Measurements from ENCODE around the gene PTPRN.

The PTPRN gene

GRCh38 chr2:219286436-219287115 lies 22.6 kb downstream of the PTPRN start:
- DNase-seq: no peak

DNA sequence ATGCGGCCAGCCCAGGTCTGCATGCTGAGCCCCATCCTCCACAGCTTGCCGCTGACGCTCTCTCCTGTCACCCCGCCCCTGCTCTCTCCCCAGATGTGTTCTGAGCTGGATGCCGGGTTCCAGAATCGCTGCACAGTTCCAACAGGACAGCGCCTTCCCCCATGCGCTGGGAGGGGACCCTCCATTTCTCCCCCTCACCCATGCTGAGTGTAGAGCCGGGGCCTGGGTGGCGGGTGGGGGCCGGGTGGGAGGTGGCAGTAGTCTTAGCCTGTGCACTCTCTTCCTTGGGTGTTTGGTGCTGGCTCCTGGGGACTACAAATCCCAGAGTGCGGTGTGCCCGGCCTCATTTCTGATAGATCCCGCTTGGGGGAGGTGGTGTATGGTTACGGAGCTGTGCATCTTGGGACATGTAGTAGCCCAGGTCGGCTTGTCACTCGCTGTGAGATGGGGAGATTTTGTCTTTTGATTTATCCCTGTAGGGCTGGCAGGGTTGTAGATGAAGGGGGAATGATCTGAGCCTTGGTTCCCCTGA lies 23.2 kb downstream of the PTPRN start:
- DNase-seq: no peak

DNA sequence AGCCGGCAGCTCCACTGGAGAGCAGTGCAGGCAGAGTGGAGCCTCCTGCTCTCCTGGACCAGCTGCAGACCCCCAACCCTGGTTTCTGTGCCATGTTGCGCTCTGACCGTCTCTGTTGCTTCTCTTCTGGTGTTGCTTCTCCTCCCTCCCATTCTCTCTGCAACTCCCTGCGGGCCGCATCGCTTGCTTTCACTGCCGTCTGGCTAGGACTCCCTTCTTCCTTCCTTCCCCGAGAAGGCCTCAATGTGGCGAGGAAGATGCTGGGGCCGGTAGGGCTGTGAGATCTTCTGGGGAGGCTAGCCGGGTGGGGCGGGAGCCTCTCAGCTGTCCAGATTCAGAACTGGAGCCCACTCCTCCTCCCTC lies 23.8 kb downstream of the PTPRN start:
- no peak for DNase-seq

GRCh38 chr2:219284501-219285372 lies 24.5 kb downstream of the PTPRN start:
- no peak for DNase-seq

DNA sequence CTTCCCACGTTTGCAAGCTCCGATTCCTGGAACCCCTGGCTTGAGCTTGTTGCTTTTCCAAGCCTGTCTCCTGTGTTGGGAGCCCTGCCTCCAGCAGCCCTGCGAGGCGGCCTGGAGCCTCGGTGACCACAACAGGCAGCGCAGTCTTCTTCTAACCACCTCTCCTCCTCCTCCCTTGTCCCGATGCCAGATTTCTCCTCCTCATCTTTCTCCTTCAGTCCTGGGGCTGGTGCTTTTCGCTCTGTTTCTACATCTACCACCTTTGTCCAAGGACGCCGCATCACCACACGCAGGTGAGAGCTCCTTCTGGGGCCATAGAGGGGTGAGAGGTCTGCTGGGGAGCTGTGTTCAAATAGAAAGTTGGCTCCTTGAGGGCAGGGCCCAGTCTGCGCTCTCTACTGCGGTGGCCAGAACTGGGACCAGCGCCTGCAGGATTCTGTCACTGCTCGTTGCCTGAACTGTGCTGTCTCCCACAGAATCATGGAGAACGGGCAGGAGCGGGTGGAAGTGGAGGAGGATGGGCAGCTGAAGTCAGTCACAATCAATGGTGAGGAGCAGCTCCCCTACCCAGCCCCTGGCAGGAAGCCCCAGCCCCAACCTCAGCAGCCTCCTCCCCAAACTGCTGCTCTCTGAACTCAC lies 26.1 kb downstream of the PTPRN start:
- no peak for DNase-seq

- no peak for DNase-seq
These were observed 26.8 kb downstream of the PTPRN start for GRCh38 chr2:219282375-219282774.

DNA sequence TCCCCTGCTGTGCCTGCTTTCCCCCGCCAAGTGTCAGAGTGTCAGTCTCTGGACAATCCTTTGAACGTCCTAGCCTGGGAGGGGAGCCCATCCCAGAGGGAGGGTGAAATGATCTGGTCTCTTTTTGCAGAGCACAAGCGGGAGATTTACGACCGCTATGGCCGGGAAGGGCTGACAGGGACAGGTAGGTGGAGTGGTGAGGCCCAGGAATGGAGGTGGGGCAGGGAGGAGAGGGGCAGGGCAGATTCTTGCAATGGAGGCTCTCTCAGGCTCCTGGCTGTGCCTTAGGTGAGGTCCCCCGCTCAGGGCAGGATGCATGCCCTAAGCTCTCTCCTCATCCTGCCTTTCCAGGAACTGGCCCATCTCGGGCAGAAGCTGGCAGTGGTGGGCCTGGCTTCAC lies 27.6 kb downstream of the PTPRN start:
- no peak for DNase-seq

DNA sequence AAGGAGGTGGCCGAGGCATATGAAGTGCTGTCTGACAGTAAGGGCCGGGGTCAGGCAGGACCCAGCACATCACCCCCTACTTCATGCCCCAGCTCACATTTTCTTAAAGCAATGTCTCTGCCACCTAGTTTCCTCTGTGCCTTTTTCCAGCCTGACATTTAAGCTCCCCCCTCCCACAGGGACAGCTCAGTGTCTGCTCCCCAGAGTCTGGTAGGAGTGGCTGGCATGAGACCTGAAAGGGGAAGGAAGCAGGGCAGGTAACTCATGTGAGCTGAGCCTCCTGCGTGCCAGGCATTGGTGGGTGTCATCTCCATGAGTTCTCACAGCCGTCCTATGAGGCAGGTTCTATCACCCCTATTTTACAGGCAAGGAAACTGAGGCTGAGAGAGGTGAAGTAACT lies 28.6 kb downstream of the PTPRN start:
- DNase-seq: no peak

GRCh38 chr2:219279916-219280516 lies 29.2 kb downstream of the PTPRN start:
- no peak for DNase-seq

DNA sequence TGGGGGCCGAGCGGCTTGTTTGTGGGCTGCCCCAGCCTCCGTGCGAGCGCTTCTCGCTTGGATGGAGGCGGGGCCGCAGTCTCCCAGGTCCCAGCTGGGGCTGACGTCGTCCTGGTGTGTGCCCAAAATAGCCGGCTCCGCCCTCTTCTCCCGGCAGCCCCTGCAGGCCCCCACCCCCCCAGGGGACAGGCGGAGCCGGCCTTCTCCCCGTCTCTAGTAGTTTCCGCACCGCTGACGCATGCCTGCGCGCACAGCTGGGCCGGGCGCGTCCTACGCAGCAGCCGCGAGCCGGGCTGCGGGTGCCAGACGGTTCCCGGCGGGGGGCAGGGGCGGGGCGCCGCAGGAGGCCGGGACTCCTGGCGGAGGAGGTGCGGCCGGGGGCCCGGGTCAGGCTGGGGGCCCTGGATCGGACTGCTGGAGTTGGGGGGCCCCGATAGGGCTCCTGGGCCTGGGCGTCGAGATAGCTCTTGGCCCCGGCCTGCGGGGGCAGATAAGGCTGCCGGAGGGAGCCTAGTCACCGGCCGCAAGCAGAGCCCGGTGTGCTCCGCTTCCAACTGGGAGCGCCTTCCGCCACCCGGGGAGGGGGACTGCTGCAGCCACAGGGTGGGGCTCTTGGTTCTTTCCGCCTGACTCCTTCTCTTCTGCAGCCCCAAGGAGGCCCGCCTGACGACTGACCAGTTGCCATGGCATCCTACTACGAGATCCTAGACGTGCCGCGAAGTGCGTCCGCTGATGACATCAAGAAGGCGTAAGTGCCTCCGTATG lies 29.9 kb downstream of the PTPRN start, which contains the start of gene DNAJB2:
DNAJB2 (plus strand) TSS at position 216 of the 765 bp plus-strand sequence; CDS start at position 684, 468 bp downstream.
- peak; percentile 98 to 99 for DNase-seq

DNA sequence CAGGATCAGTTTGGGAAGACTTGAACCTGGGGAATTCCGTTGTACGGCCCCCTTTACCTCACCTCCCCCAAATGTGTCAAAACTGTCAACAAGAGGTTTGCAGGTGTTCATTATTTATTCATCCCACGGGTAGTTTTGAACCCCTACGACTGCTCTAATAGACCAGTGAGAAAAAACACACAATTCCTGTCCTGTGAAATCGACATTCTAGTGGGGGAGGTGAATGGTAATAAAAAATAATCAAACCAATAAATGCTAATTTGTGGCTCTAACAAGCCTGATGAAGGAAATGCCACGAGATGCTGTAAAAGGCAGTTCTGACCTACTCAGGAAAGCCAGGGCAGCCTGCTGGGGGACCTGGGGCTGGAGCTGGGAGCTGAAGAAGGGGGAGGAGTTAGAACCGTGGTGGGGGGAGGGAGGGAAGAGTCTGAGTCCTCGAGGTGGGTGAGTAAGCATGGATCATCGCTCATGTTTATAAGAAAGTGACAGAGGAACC lies 30.5 kb downstream of the PTPRN start:
- no peak for DNase-seq

DNA sequence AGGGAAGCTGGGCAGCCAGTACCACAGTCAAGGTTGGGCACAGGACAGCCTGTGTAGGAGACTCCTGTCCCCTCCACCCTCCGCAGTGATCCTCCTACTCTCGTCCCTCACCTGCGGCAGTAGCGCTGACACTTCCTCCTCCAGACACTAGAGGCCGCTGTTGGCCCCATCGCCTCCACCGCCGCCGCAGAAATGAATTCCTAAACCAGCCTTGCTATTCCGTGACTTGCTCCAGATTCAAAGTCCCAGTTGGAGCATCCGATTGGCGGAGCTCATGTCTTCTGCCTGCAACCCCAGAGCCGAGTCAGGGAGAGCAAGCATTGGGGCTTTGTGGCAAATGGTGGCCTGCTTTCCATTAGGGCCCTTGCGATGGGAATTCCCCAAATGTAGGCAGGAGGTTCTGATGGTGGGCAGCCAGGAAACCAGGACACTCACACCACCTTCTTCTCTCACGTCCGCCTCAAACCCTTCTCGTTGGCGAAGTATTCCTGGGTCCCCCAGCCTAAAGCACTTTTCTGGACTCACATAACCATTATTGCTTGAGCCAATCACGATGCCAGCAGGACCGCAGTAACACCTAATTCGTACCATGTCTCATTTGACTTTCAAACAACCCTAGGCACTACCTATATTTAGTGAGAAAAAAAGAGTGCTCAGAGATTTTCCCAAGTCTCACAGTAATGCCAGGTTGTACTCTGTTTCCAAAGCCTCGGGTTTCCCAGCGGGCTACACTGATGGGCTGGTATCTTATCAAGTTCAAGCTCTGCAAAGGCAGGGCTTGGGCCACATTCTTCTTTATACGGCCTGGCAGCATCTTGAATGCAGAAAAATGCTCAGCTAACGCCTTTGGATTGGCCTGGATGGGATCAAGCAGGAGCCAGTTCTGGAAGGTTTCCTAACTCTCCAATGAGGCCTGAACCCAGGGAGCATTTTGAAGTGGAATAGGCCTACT lies 31.2 kb downstream of the PTPRN start:
- DNase-seq: peak; percentile 42 to 80

DNA sequence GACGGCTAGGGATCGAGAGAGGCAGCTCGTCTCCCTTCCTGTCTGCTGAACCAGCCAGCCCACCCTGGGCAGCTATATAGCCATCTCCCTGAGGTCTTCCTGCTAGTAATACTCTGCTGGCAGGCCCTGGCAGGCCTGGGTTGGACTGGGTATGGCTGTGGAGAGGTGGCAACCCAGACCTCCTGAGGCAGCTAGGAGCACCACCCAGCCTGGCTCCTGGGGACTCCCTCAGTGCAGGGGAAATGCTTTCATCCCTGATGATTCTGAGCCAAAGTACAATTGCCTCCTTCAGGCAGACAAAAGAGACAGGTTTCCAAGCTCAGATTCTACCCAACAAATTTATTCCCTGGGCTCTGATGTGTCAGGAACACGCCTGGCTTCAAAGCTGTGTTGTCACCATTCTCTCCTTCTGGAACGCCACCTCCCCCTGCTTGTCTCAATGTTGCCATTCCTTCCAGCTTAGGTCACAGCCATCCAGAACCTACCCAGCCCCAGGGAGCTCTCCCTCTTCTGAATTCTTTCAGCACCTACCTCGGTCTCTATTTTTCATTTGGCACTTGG lies 34.8 kb downstream of the PTPRN start:
- no peak for DNase-seq

- DNase-seq: no peak
These were observed 35.3 kb downstream of the PTPRN start for GRCh38 chr2:219273937-219274336.

DNA sequence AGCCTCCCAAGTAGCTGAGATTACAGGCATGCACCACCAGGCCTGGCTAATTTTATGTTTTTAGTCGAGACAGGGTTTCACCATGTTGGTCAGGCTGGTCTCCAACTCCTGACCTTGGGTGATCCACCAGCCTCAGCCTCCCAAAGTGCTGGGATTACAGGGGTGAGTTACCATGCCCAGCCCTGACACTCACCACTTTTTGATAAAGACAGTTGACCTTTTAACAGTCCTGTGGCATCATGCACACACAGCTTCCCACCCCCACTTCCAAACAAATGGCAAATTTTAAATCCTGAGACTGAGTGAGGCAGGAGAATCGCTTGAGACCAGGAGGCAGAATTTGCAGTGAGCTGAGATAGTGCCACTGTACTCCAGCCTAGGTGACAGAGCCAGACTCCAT lies 36.2 kb downstream of the PTPRN start:
- no peak for DNase-seq

GRCh38 chr2:219272356-219272755 lies 36.8 kb downstream of the PTPRN start:
- no peak for DNase-seq

- no peak for DNase-seq
These were observed 38.2 kb downstream of the PTPRN start for GRCh38 chr2:219271021-219271420.

GRCh38 chr2:219270055-219270372 lies 39.2 kb downstream of the PTPRN start:
- DNase-seq: no peak

DNA sequence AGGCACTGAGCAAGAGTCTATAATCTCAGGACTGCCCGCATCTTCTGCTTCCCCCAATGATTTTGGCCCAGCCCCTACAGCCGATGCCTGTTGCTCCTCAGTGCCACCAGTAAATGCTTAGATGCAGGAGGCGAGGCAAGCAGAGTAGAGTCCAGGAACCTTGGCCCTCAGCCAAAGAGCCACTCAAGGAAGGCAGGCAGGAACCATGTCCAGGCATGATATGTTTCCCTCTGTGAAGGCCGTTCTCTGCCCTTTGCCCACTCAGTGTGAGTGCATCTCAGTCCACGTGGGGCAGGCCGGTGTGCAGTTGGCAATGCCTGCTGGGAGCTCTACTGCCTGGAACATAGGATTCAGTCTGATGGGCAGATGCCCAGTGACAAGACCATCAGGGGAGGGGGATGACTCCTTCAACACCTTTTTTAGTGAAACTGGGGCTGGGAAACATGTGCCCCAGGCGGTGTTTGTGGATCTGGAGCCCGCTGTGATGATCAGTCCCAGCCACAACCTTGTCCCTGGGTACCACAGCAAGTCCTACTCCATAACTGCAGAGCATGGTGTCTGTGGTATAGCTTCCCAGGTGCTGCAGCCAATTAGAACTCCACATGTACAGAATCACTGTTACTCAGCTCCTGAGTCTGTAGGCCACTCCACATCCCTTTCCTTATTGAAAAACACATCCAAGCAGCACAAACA lies 39.7 kb downstream of the PTPRN start:
- DNase-seq: no peak

DNA sequence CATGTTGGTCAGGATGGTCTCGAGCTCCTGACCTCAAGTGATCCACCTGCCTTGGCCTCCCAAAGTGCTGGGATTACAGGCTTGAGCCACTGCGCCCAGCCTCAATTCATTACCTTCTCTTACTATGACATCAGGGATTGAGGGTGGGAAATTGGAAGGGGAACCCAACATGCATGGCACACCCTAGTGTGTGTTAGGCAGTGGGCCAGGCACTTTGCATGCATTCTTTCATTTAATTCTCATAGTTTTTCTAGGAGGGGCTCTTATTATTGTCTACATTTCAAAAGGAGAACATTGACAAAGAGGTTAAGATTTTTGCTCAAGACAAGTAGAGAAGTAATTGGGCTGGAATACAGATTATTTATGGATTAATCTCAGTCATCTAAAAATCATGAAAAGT lies 40.9 kb downstream of the PTPRN start:
- DNase-seq: no peak

All from inflammatory macrophage treated with lipopolysaccharide for 1 hour (primary cell).